ENCODE measurements around the gene CSF2.
A peak's percentile ranks its signal among the peaks of the same experiment; 100 is the strongest.

CSF2 gene

DNA sequence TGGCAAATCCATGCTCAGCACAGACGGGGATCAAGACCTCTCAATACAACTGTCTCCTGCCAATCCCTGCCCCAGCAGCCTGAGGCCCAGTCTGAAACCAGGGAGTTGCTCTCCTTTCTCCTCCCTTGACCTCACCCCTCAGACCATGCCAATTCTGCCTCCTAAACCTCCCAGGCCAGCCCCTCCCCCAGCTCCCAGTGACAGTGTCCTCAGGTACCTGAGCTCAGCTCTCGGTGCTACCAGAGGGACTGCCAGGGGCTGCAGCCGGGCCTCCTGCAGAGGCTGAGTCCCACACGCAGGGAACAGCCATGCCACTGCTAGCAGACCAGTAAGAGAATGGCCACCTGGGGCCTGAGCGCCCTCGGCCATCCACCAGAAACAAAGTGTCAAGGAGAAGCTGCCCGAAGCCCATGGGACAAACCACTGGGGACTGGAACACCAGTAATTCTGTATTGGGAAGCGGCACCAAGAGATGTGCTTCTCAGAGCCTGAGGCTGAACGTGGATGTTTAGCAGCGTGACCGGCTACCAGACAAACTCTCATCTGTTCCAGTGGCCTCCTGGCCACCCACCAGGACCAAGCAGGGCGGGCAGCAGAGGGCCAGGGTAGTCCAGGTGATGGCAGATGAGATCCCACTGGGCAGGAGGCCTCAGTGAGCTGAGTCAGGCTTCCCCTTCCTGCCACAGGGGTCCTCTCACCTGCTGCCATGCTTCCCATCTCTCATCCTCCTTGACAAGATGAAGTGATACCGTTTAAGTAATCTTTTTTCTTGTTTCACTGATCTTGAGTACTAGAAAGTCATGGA, 13.7 kb upstream of the CSF2 start:
- no peaks in the 10 kb centered on the region for H3K27me3 ChIP-seq (ENCODE audit: insufficient read depth, low read length, poor library complexity, severe bottlenecking)
- H3K4me3 ChIP-seq (ENCODE audit: low read length, poor library complexity, severe bottlenecking): no peak overlapping the region
- H3F3A ChIP-seq (ENCODE audit: low read depth): no peaks in the 10 kb centered on the region
- H2AFZ ChIP-seq (ENCODE audit: low read length): no peak overlapping the region
- no peak overlapping the region for H3K9ac ChIP-seq (ENCODE audit: low read depth, low read length, poor library complexity, severe bottlenecking)
- TF ChIP-seq, protein P1, sequence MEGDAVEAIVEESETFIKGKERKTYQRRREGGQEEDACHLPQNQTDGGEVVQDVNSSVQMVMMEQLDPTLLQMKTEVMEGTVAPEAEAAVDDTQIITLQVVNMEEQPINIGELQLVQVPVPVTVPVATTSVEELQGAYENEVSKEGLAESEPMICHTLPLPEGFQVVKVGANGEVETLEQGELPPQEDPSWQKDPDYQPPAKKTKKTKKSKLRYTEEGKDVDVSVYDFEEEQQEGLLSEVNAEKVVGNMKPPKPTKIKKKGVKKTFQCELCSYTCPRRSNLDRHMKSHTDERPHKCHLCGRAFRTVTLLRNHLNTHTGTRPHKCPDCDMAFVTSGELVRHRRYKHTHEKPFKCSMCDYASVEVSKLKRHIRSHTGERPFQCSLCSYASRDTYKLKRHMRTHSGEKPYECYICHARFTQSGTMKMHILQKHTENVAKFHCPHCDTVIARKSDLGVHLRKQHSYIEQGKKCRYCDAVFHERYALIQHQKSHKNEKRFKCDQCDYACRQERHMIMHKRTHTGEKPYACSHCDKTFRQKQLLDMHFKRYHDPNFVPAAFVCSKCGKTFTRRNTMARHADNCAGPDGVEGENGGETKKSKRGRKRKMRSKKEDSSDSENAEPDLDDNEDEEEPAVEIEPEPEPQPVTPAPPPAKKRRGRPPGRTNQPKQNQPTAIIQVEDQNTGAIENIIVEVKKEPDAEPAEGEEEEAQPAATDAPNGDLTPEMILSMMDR (conservative IDR thresholded peaks at IDR 0.05; ENCODE audit: low read length): no peak
- no peak for TF ChIP-seq EZH2phosphoT487 (IDR thresholded peaks at IDR 0.05; ENCODE audit: borderline replicate concordance)
- no peaks in the 10 kb centered on the region for H3K79me2 ChIP-seq (ENCODE audit: insufficient read depth, low read length)
- peaks cover 24% of the 10 kb centered on the region for H3K4me1 ChIP-seq (ENCODE audit: insufficient read depth, low read length, poor library complexity, severe bottlenecking)
- H3K9me3 ChIP-seq (ENCODE audit: insufficient read depth, low read depth, low read length): no peaks in the 10 kb centered on the region
- H3K9me2 ChIP-seq (replicated peaks; ENCODE audit: low read depth, low read length): no peaks in the 10 kb centered on the region
- no peaks in the 10 kb centered on the region for H4K20me1 ChIP-seq (ENCODE audit: insufficient read depth, low read length, poor library complexity, severe bottlenecking)
- H3K4me2 ChIP-seq (ENCODE audit: low read depth, low read length, poor library complexity, severe bottlenecking): no peak overlapping the region
- no peaks in the 10 kb centered on the region for H3K36me3 ChIP-seq (ENCODE audit: insufficient read depth, low read length)

DNA sequence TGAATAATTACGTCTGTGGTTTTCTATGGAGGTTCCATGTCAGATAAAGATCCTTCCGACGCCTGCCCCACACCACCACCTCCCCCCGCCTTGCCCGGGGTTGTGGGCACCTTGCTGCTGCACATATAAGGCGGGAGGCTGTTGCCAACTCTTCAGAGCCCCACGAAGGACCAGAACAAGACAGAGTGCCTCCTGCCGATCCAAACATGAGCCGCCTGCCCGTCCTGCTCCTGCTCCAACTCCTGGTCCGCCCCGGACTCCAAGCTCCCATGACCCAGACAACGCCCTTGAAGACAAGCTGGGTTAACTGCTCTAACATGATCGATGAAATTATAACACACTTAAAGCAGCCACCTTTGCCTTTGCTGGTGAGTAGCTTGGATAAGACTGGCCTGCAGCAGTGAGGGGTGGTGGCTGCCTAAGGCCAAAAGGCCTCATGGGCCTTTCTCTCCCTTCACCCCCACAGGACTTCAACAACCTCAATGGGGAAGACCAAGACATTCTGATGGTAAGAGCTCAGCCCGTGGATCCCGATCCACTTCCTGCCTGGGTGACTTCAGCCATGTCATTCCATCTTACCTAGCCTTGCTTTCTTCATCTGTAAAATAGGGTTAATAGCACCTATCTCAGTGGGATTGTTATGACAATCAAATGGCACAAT, 13.0 kb upstream of the CSF2 start, which contains the start of gene IL3:
Gene IL3 (plus strand): TSS at position 155 of the 661 bp plus-strand sequence. CDS start 52 bp downstream, at position 207.
- Histone ChIP-seq H3K36me3 (ENCODE audit: insufficient read depth, low read length) (no peaks in the 10 kb centered on the region), H4K20me1 (ENCODE audit: insufficient read depth, low read length, poor library complexity, severe bottlenecking) (no peaks in the 10 kb centered on the region), H3K79me2 (ENCODE audit: insufficient read depth, low read length) (no peaks in the 10 kb centered on the region), H2AFZ (ENCODE audit: low read length) (no peak within 1 kb of the TSS), H3K4me2 (ENCODE audit: low read depth, low read length, poor library complexity, severe bottlenecking) (no peak within 1 kb of the TSS), H3K9me2 (replicated peaks; ENCODE audit: low read depth, low read length) (no peaks in the 10 kb centered on the region), H3K9ac (ENCODE audit: low read depth, low read length, poor library complexity, severe bottlenecking) (no peak within 1 kb of the TSS), H3K27me3 (ENCODE audit: insufficient read depth, low read length, poor library complexity, severe bottlenecking) (no peaks in the 10 kb centered on the region), H3F3A (ENCODE audit: low read depth) (no peaks in the 10 kb centered on the region), H3K9me3 (ENCODE audit: insufficient read depth, low read depth, low read length) (no peaks in the 10 kb centered on the region), H3K4me1 (ENCODE audit: insufficient read depth, low read length, poor library complexity, severe bottlenecking) (peaks cover 17% of the 10 kb centered on the region), H3K4me3 (ENCODE audit: low read length, poor library complexity, severe bottlenecking) (no peak within 1 kb of the TSS)
- no peak for TF ChIP-seq EZH2phosphoT487 (IDR thresholded peaks at IDR 0.05; ENCODE audit: borderline replicate concordance)
- TF ChIP-seq, protein P1 (conservative IDR thresholded peaks at IDR 0.05; ENCODE audit: low read length): no peak

DNA sequence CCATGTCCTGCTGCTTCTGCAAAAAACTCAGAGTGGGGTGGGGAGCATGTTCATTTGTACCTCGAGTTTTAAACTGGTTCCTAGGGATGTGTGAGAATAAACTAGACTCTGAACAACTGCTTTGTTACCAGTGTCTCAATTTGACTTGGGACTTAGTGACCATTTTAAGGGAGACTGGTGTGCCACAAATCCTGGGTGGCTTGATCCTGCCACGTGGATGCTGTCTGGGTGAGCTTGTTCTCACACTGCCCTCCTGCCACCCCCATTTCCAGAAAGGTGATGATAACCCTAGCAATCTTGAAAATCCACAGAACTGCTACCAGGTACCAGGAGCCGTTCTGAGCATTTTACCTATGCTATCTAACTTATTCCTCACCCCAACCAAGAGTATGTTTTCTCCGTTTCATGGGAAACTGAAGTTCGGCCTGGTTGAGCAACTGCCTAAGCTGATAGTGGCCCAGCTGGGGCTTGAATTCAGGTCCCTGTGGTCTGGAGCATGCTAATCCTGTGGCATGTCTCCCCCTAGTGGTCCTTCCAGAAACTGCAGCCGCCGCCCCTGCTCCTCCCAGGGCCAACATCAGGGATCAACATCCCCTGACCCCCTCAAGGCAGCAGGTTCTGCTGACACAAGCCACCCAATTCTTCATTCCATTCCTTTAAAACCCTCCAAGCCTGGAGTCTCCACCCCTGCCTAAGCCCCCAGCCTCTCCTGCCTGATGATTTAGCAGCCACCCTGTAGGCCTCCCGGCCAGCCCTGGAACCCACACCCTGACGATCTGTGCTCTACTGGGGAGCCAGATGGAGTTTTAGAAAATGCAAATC, 10.3 kb upstream of the CSF2 start:
- Histone ChIP-seq H3K9ac (ENCODE audit: low read depth, low read length, poor library complexity, severe bottlenecking) (no peak overlapping the region), H3K9me2 (replicated peaks; ENCODE audit: low read depth, low read length) (no peaks in the 10 kb centered on the region)

More for the DNA sequence above, 10.3 kb upstream of the CSF2 start:
- Histone ChIP-seq H3F3A (ENCODE audit: low read depth) (no peaks in the 10 kb centered on the region), H4K20me1 (ENCODE audit: insufficient read depth, low read length, poor library complexity, severe bottlenecking) (no peaks in the 10 kb centered on the region), H3K27me3 (ENCODE audit: insufficient read depth, low read length, poor library complexity, severe bottlenecking) (no peaks in the 10 kb centered on the region), H3K4me3 (ENCODE audit: low read length, poor library complexity, severe bottlenecking) (no peak overlapping the region), H3K36me3 (ENCODE audit: insufficient read depth, low read length) (no peaks in the 10 kb centered on the region), H3K4me2 (ENCODE audit: low read depth, low read length, poor library complexity, severe bottlenecking) (no peak overlapping the region), H2AFZ (ENCODE audit: low read length) (no peak overlapping the region), H3K79me2 (ENCODE audit: insufficient read depth, low read length) (no peaks in the 10 kb centered on the region), H3K4me1 (ENCODE audit: insufficient read depth, low read length, poor library complexity, severe bottlenecking) (no peaks in the 10 kb centered on the region), H3K9me3 (ENCODE audit: insufficient read depth, low read depth, low read length) (no peaks in the 10 kb centered on the region)
- TF ChIP-seq, protein P1 (conservative IDR thresholded peaks at IDR 0.05; ENCODE audit: low read length): peak; percentile 79
- TF ChIP-seq EZH2phosphoT487 (IDR thresholded peaks at IDR 0.05; ENCODE audit: borderline replicate concordance): no peak
